SK-N-SH treated with all-trans-retinoic acid at 6 μM for 48 hours (cell line): ENCODE results near the gene PRKCE.

Experiments used
- ATAC-seq: fragments of 200-7000 bp; cut with Tn5 transposase; 3 replicates; pipeline ENCODE4 v1.9.1; 2020; ENCODE audit warnings: mild to moderate bottlenecking, moderate library complexity
- ARNTL ChIP-seq: fragments of 450-650 bp; formaldehyde crosslinking; IDR thresholded peaks from 2 replicates; pipeline ENCODE4 v1.5.0; 2020; ENCODE audit warnings: low read depth, mild to moderate bottlenecking, moderate library complexity, borderline replicate concordance
- BACH2 ChIP-seq: fragments of 250-450 bp; sonication (Bioruptor Pico); IDR thresholded peaks from 2 replicates; pipeline ENCODE4 v1.9.0; 2021; ENCODE audit warnings: mild to moderate bottlenecking, borderline replicate concordance
- CSDC2 ChIP-seq: fragments of 250-450 bp; sonication (Bioruptor Pico); IDR thresholded peaks from 2 replicates; pipeline ENCODE4 v1.5.0; 2020; ENCODE audit warnings: mild to moderate bottlenecking, moderate library complexity
- ESRRG ChIP-seq: fragments of 250-450 bp; sonication (Bioruptor Pico); IDR thresholded peaks from 2 replicates; pipeline ENCODE4 v1.6.1; 2021; ENCODE audit warnings: mild to moderate bottlenecking
- GLIS3 ChIP-seq: fragments of 250-450 bp; sonication (Bioruptor Pico); IDR thresholded peaks from 2 replicates; pipeline ENCODE4 v1.5.0; 2020; ENCODE audit warnings: mild to moderate bottlenecking, moderate library complexity
- ISL1 ChIP-seq: fragments of 250-450 bp; sonication (Bioruptor Pico); IDR thresholded peaks from 2 replicates; pipeline ENCODE4 v2.1.2; 2022; ENCODE audit warnings: mild to moderate bottlenecking, moderate library complexity
- PATZ1 ChIP-seq: fragments of 250-450 bp; sonication (Bioruptor Pico); IDR thresholded peaks from 2 replicates; pipeline ENCODE4 v1.8.0; 2020; ENCODE audit warnings: mild to moderate bottlenecking, moderate library complexity, borderline replicate concordance
- POU6F1 ChIP-seq: fragments of 250-450 bp; sonication (Bioruptor Pico); IDR thresholded peaks from 2 replicates; pipeline ENCODE4 v1.8.0; 2021; ENCODE audit warnings: low read depth, mild to moderate bottlenecking, moderate library complexity, borderline replicate concordance
- PPARA ChIP-seq: fragments of 250-450 bp; sonication (Bioruptor Pico); IDR thresholded peaks from 2 replicates; pipeline ENCODE4 v1.5.0; 2020; ENCODE audit warnings: mild to moderate bottlenecking, borderline replicate concordance
- RARB ChIP-seq: fragments of 250-450 bp; sonication (Bioruptor Pico); IDR thresholded peaks from 2 replicates; pipeline ENCODE4 v1.8.0; 2021; ENCODE audit warnings: mild to moderate bottlenecking, moderate library complexity
- SNAI2 ChIP-seq: fragments of 250-450 bp; sonication (Bioruptor Pico); IDR thresholded peaks from 2 replicates; pipeline ENCODE4 v1.5.0; 2020; ENCODE audit warnings: mild to moderate bottlenecking, moderate library complexity
- TCF4 ChIP-seq: fragments of 250-450 bp; sonication (Bioruptor Pico); IDR thresholded peaks from 2 replicates; pipeline ENCODE4 v1.8.0; 2021; ENCODE audit warnings: mild to moderate bottlenecking, moderate library complexity, borderline replicate concordance
- ZC3H10 ChIP-seq: fragments of 250-450 bp; sonication (Bioruptor Pico); IDR thresholded peaks from 2 replicates; pipeline ENCODE4 v1.5.1; 2021; ENCODE audit warnings: mild to moderate bottlenecking, moderate library complexity
- ZFP3 ChIP-seq: fragments of 250-450 bp; sonication (Bioruptor Pico); IDR thresholded peaks from 2 replicates; pipeline ENCODE4 v1.5.0; 2020; ENCODE audit warnings: mild to moderate bottlenecking, moderate library complexity
- ZFP30 ChIP-seq: fragments of 450-650 bp; formaldehyde crosslinking; IDR thresholded peaks from 2 replicates; pipeline ENCODE4 v1.5.0; 2022; ENCODE audit warnings: mild to moderate bottlenecking, moderate library complexity
- ZNF565 ChIP-seq: fragments of 450-650 bp; formaldehyde crosslinking; conservative IDR thresholded peaks from 2 replicates; pipeline ENCODE4 v1.5.0; 2020; ENCODE audit warnings: low read depth, mild to moderate bottlenecking, moderate library complexity
- ZNF70 ChIP-seq: fragments of 450-650 bp; formaldehyde crosslinking; IDR thresholded peaks from 2 replicates; pipeline ENCODE4 v1.5.0; 2020; ENCODE audit warnings: mild to moderate bottlenecking, moderate library complexity
- TF ChIP-seq, protein P1 (sequence below): fragments of 250-450 bp; sonication (Bioruptor Pico); IDR thresholded peaks from 2 replicates; pipeline ENCODE4 v1.5.1; 2021; ENCODE audit warnings: mild to moderate bottlenecking, moderate library complexity
- TF ChIP-seq, protein P2 (sequence below): fragments of 250-450 bp; sonication (Bioruptor Pico); IDR thresholded peaks from 2 replicates; pipeline ENCODE4 v1.5.1; 2020; ENCODE audit warnings: low read depth, mild to moderate bottlenecking, moderate library complexity
- TF ChIP-seq, protein P3 (sequence below): fragments of 250-450 bp; sonication (Bioruptor Pico); IDR thresholded peaks from 2 replicates; pipeline ENCODE4 v1.5.0; 2020; ENCODE audit warnings: mild to moderate bottlenecking, moderate library complexity

The PRKCE gene

DNA sequence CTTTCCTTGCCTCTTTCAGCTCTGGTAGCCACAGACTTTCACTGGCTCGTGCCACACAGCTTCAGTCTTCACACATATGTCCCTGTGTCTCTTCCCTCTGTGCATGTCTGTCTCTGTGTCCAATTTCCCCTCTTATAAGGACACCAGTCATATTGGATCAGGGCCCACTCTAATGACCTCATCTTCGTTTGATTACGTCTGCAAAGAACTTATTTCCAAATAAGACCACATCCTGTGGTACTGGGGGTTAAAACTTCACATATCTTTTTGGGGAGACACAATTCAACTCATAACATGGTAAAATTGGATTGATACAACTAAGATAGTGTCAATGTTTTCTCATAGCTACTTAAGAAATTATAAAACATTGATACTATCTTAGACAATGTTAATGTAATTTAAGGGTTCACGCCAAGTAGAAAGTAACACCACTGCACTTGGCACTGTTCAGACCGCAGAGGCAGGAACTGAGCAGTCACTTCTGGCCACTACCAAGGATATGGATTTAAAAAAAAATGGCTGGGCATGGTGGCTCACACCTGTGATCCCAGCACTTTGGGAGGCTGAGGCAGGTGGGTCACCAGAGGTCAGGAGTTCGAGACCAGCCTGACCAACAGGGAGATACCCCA lies 526.1 kb downstream of the PRKCE start:
- TF ChIP-seq, protein P1, sequence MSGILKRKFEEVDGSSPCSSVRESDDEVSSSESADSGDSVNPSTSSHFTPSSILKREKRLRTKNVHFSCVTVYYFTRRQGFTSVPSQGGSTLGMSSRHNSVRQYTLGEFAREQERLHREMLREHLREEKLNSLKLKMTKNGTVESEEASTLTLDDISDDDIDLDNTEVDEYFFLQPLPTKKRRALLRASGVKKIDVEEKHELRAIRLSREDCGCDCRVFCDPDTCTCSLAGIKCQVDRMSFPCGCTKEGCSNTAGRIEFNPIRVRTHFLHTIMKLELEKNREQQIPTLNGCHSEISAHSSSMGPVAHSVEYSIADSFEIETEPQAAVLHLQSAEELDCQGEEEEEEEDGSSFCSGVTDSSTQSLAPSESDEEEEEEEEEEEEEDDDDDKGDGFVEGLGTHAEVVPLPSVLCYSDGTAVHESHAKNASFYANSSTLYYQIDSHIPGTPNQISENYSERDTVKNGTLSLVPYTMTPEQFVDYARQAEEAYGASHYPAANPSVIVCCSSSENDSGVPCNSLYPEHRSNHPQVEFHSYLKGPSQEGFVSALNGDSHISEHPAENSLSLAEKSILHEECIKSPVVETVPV (CRISPR knock-in tag) = no peak
- TF ChIP-seq ZC3H10 = no peak
- no peak for ATAC-seq

GRCh38 chr2:46179037-46179621 lies 527.7 kb downstream of the PRKCE start:
- peak; percentile 90 for ATAC-seq
- no peak for TF ChIP-seq GLIS3 (CRISPR knock-in tag)
- no peak for TF ChIP-seq ZFP30 (CRISPR knock-in tag)
- TF ChIP-seq ZNF565 (CRISPR knock-in tag) = no peak
- TF ChIP-seq TCF4 = no peak
- peak; percentile 75; the same call in 1 of the 2 replicates for TF ChIP-seq CSDC2 (CRISPR knock-in tag)
- TF ChIP-seq ESRRG = no peak
- 0 out of 2 replicates have a peak, but pooled peaks have one; percentile 61 for TF ChIP-seq SNAI2 (CRISPR knock-in tag)
- TF ChIP-seq POU6F1 = no peak
- no peak for TF ChIP-seq PPARA (CRISPR knock-in tag)
- TF ChIP-seq, protein P2, sequence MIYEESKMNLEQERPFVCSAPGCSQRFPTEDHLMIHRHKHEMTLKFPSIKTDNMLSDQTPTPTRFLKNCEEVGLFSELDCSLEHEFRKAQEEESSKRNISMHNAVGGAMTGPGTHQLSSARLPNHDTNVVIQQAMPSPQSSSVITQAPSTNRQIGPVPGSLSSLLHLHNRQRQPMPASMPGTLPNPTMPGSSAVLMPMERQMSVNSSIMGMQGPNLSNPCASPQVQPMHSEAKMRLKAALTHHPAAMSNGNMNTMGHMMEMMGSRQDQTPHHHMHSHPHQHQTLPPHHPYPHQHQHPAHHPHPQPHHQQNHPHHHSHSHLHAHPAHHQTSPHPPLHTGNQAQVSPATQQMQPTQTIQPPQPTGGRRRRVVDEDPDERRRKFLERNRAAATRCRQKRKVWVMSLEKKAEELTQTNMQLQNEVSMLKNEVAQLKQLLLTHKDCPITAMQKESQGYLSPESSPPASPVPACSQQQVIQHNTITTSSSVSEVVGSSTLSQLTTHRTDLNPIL (CRISPR knock-in tag) = peak; percentile 33; the same call in 1 of the 2 replicates
- TF ChIP-seq, protein P3, sequence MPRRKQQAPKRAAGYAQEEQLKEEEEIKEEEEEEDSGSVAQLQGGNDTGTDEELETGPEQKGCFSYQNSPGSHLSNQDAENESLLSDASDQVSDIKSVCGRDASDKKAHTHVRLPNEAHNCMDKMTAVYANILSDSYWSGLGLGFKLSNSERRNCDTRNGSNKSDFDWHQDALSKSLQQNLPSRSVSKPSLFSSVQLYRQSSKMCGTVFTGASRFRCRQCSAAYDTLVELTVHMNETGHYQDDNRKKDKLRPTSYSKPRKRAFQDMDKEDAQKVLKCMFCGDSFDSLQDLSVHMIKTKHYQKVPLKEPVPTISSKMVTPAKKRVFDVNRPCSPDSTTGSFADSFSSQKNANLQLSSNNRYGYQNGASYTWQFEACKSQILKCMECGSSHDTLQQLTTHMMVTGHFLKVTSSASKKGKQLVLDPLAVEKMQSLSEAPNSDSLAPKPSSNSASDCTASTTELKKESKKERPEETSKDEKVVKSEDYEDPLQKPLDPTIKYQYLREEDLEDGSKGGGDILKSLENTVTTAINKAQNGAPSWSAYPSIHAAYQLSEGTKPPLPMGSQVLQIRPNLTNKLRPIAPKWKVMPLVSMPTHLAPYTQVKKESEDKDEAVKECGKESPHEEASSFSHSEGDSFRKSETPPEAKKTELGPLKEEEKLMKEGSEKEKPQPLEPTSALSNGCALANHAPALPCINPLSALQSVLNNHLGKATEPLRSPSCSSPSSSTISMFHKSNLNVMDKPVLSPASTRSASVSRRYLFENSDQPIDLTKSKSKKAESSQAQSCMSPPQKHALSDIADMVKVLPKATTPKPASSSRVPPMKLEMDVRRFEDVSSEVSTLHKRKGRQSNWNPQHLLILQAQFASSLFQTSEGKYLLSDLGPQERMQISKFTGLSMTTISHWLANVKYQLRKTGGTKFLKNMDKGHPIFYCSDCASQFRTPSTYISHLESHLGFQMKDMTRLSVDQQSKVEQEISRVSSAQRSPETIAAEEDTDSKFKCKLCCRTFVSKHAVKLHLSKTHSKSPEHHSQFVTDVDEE (CRISPR knock-in tag) = no peak
- TF ChIP-seq ISL1 (CRISPR knock-in tag) = peak; percentile 12; the same call in 1 of the 2 replicates
- no peak for TF ChIP-seq ARNTL (CRISPR knock-in tag)
- TF ChIP-seq RARB (CRISPR knock-in tag) = no peak
- TF ChIP-seq PATZ1 (CRISPR knock-in tag) = no peak
- peak; percentile 75 for TF ChIP-seq ZFP3 (CRISPR knock-in tag)
- TF ChIP-seq ZC3H10 = no peak
- no peak for TF ChIP-seq BACH2 (CRISPR knock-in tag)
- TF ChIP-seq ZNF70 (CRISPR knock-in tag) = no peak

GRCh38 chr2:46180189-46180588 lies 528.7 kb downstream of the PRKCE start:
- ATAC-seq = no peak
- TF ChIP-seq, protein P2 (CRISPR knock-in tag) = no peak
- TF ChIP-seq, protein P1 (CRISPR knock-in tag) = no peak
- no peak for TF ChIP-seq PATZ1 (CRISPR knock-in tag)
- no peak for TF ChIP-seq ESRRG
